Measurements from ENCODE around the gene YAP1.

Gene YAP1

DNA sequence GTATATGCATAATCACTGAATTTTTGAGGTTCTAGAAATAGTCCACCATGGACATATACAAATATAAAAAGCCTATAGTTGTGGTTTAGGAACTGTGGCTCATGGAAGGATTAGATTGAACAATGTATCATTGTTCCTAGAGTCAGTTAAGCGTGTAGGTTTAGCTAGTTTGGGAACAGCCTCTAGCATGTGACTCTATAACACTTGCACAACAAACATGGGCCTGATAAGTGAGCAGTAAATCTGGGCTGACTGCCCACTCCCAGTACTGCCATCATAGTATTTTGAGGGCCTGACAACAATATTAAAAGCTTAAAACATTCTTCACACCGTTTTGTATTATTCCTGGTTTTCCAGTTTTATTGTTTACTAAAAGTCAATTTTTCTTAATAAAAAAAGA lies 47.0 kb downstream of the YAP1 start:
- TF ChIP-seq ISL1 (CRISPR knock-in tag; IDR thresholded peaks at IDR 0.05) (no peak), ZFP30 (CRISPR knock-in tag; IDR thresholded peaks at IDR 0.05) (no peak), TCF4 (CRISPR knock-in tag; IDR thresholded peaks at IDR 0.05; ENCODE audit: borderline replicate concordance) (no peak), ZFP3 (CRISPR knock-in tag; IDR thresholded peaks at IDR 0.05) (no peak), ZNF565 (CRISPR knock-in tag; conservative IDR thresholded peaks at IDR 0.05; ENCODE audit: low read depth) (no peak), OSR1 (CRISPR knock-in tag; IDR thresholded peaks at IDR 0.05) (no peak), ZNF70 (CRISPR knock-in tag; IDR thresholded peaks at IDR 0.05) (no peak)
- TF ChIP-seq, protein P1, sequence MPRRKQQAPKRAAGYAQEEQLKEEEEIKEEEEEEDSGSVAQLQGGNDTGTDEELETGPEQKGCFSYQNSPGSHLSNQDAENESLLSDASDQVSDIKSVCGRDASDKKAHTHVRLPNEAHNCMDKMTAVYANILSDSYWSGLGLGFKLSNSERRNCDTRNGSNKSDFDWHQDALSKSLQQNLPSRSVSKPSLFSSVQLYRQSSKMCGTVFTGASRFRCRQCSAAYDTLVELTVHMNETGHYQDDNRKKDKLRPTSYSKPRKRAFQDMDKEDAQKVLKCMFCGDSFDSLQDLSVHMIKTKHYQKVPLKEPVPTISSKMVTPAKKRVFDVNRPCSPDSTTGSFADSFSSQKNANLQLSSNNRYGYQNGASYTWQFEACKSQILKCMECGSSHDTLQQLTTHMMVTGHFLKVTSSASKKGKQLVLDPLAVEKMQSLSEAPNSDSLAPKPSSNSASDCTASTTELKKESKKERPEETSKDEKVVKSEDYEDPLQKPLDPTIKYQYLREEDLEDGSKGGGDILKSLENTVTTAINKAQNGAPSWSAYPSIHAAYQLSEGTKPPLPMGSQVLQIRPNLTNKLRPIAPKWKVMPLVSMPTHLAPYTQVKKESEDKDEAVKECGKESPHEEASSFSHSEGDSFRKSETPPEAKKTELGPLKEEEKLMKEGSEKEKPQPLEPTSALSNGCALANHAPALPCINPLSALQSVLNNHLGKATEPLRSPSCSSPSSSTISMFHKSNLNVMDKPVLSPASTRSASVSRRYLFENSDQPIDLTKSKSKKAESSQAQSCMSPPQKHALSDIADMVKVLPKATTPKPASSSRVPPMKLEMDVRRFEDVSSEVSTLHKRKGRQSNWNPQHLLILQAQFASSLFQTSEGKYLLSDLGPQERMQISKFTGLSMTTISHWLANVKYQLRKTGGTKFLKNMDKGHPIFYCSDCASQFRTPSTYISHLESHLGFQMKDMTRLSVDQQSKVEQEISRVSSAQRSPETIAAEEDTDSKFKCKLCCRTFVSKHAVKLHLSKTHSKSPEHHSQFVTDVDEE (CRISPR knock-in tag; IDR thresholded peaks at IDR 0.05) = no peak
- ATAC-seq = 0 out of 3 replicates have a peak, but pooled peaks have one; percentile 27

DNA sequence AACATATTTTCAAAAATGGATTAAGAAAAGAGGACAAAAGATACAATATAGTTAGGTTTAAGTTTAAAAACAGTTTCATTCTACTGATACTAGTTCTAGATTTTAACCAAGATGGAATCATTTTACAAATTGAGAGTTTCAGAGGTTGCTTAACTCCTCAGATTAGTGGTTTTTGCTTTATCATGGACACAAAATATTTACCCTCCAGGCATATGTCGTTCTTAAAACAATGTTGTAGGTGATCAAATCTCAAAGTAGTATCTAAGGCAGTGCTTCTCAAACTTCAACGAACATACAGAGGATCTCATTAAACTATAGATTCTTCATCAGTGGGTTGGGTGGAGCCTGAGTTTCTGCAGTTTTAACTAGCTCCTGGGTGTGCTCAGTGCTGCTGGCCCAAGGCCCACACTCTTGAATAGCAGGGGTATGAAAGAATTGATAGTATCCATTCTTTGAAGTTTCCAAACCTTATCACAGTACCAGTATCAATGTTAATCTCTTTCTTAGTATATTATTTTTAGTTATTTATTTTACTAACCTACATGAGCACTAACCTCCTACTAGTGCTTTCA lies 48.0 kb downstream of the YAP1 start:
- no peak; the same call in 2 of the 3 replicates for ATAC-seq
- TF ChIP-seq RARB (CRISPR knock-in tag; IDR thresholded peaks at IDR 0.05) (no peak), OSR1 (CRISPR knock-in tag; IDR thresholded peaks at IDR 0.05) (no peak), ZNF8 (CRISPR knock-in tag; IDR thresholded peaks at IDR 0.05) (no peak), ZNF565 (CRISPR knock-in tag; conservative IDR thresholded peaks at IDR 0.05; ENCODE audit: low read depth) (no peak), SNAI2 (CRISPR knock-in tag; IDR thresholded peaks at IDR 0.05) (no peak), ZFP30 (CRISPR knock-in tag; IDR thresholded peaks at IDR 0.05) (no peak), ZFP3 (CRISPR knock-in tag; IDR thresholded peaks at IDR 0.05) (no peak), TCF4 (CRISPR knock-in tag; IDR thresholded peaks at IDR 0.05; ENCODE audit: borderline replicate concordance) (no peak), ISL1 (CRISPR knock-in tag; IDR thresholded peaks at IDR 0.05) (no peak), ZC3H10 (CRISPR knock-in tag; IDR thresholded peaks at IDR 0.05) (no peak), GLIS3 (CRISPR knock-in tag; IDR thresholded peaks at IDR 0.05) (no peak)
- TF ChIP-seq, protein P2, sequence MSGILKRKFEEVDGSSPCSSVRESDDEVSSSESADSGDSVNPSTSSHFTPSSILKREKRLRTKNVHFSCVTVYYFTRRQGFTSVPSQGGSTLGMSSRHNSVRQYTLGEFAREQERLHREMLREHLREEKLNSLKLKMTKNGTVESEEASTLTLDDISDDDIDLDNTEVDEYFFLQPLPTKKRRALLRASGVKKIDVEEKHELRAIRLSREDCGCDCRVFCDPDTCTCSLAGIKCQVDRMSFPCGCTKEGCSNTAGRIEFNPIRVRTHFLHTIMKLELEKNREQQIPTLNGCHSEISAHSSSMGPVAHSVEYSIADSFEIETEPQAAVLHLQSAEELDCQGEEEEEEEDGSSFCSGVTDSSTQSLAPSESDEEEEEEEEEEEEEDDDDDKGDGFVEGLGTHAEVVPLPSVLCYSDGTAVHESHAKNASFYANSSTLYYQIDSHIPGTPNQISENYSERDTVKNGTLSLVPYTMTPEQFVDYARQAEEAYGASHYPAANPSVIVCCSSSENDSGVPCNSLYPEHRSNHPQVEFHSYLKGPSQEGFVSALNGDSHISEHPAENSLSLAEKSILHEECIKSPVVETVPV (CRISPR knock-in tag; IDR thresholded peaks at IDR 0.05) = no peak
- TF ChIP-seq, protein P1 (CRISPR knock-in tag; IDR thresholded peaks at IDR 0.05) = no peak
- TF ChIP-seq, protein P3, sequence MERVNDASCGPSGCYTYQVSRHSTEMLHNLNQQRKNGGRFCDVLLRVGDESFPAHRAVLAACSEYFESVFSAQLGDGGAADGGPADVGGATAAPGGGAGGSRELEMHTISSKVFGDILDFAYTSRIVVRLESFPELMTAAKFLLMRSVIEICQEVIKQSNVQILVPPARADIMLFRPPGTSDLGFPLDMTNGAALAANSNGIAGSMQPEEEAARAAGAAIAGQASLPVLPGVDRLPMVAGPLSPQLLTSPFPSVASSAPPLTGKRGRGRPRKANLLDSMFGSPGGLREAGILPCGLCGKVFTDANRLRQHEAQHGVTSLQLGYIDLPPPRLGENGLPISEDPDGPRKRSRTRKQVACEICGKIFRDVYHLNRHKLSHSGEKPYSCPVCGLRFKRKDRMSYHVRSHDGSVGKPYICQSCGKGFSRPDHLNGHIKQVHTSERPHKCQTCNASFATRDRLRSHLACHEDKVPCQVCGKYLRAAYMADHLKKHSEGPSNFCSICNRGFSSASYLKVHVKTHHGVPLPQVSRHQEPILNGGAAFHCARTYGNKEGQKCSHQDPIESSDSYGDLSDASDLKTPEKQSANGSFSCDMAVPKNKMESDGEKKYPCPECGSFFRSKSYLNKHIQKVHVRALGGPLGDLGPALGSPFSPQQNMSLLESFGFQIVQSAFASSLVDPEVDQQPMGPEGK (CRISPR knock-in tag; IDR thresholded peaks at IDR 0.05; ENCODE audit: borderline replicate concordance) = no peak
- TF ChIP-seq, protein P4, sequence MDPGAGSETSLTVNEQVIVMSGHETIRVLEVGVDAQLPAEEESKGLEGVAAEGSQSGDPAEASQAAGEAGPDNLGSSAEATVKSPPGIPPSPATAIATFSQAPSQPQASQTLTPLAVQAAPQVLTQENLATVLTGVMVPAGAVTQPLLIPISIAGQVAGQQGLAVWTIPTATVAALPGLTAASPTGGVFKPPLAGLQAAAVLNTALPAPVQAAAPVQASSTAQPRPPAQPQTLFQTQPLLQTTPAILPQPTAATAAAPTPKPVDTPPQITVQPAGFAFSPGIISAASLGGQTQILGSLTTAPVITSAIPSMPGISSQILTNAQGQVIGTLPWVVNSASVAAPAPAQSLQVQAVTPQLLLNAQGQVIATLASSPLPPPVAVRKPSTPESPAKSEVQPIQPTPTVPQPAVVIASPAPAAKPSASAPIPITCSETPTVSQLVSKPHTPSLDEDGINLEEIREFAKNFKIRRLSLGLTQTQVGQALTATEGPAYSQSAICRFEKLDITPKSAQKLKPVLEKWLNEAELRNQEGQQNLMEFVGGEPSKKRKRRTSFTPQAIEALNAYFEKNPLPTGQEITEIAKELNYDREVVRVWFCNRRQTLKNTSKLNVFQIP (CRISPR knock-in tag; IDR thresholded peaks at IDR 0.05; ENCODE audit: borderline replicate concordance, low read depth) = no peak
- TF ChIP-seq, protein P5, sequence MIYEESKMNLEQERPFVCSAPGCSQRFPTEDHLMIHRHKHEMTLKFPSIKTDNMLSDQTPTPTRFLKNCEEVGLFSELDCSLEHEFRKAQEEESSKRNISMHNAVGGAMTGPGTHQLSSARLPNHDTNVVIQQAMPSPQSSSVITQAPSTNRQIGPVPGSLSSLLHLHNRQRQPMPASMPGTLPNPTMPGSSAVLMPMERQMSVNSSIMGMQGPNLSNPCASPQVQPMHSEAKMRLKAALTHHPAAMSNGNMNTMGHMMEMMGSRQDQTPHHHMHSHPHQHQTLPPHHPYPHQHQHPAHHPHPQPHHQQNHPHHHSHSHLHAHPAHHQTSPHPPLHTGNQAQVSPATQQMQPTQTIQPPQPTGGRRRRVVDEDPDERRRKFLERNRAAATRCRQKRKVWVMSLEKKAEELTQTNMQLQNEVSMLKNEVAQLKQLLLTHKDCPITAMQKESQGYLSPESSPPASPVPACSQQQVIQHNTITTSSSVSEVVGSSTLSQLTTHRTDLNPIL (CRISPR knock-in tag; IDR thresholded peaks at IDR 0.05; ENCODE audit: low read depth) = no peak

Measured in SK-N-SH treated with all-trans-retinoic acid at 6 μM for 48 hours (cell line).